Fibroblast of lung (primary cell): ENCODE results near the gene OR1D5. TPM values are rescaled to one million over a fixed set of nuclear protein-coding genes. Genes with fewer than 3 reads are reported as not detected.
A peak's percentile ranks its signal among the peaks of the same experiment; 100 is the strongest.

ENCODE experiments used
- DNase-seq, 2 donors: peaks; one replicate each; pipeline versions ENCODE4 v3.0.0 to v3.0.0-alpha.2; 2010; ENCODE audit warnings: low read depth in 2 of 2
- H2AFZ ChIP-seq: 2 replicates; pipeline ENCODE4 v1.5.1; 2012; ENCODE audit warnings: low read length, control low read depth, inconsistent platforms
- H3K27ac ChIP-seq: 2 replicates; pipeline ENCODE4 v1.5.1; 2011; ENCODE audit warnings: low read length, control low read depth; ENCODE audit not compliant: insufficient read depth
- H3K27me3 ChIP-seq: 2 replicates; pipeline ENCODE4 v1.5.1; 2011; ENCODE audit warnings: mild to moderate bottlenecking, low read length; ENCODE audit not compliant: control insufficient read depth, insufficient read depth
- H3K36me3 ChIP-seq: 2 replicates; pipeline ENCODE4 v1.5.1; 2011; ENCODE audit warnings: low read length; ENCODE audit not compliant: control insufficient read depth, insufficient read depth
- H3K4me1 ChIP-seq: 2 replicates; pipeline ENCODE4 v1.5.1; 2011; ENCODE audit warnings: low read length; ENCODE audit not compliant: control insufficient read depth, insufficient read depth; ENCODE audit errors: extremely low read depth
- H3K4me2 ChIP-seq: 2 replicates; pipeline ENCODE4 v1.5.1; 2011; ENCODE audit warnings: low read length, control low read depth; ENCODE audit not compliant: insufficient read depth; ENCODE audit errors: extremely low read depth
- H3K4me3 ChIP-seq, 4 experiments: fragments of 200-600 bp in 1 of 4; sonication (generic) in 1 of 4; replicated peaks in 1 of 4; 2 replicates each; pipeline ENCODE4 v1.5.1; 2011 to 2016; ENCODE audit warnings: low read length in 4 of 4, low read depth in 3 of 4, mild to moderate bottlenecking in 3 of 4, control low read depth in 2 of 4, inconsistent platforms in 1 of 4, mixed read lengths in 1 of 4; ENCODE audit not compliant: insufficient read depth in 1 of 4; ENCODE audit errors: control extremely low read depth in 1 of 4
- H3K79me2 ChIP-seq: 2 replicates; pipeline ENCODE4 v1.5.1; 2012; ENCODE audit warnings: mild to moderate bottlenecking, low read length, inconsistent platforms; ENCODE audit not compliant: control insufficient read depth, insufficient read depth
- H3K9ac ChIP-seq: 2 replicates; pipeline ENCODE4 v1.5.1; 2011; ENCODE audit warnings: mild to moderate bottlenecking, low read length, control low read depth; ENCODE audit not compliant: insufficient read depth
- H3K9me3 ChIP-seq: 2 replicates; pipeline ENCODE4 v1.5.1; 2012; ENCODE audit warnings: low read depth, low read length; ENCODE audit not compliant: control insufficient read depth, insufficient read depth
- H4K20me1 ChIP-seq: 2 replicates; pipeline ENCODE4 v1.5.1; 2011; ENCODE audit warnings: low read length; ENCODE audit not compliant: control insufficient read depth, insufficient read depth; ENCODE audit errors: extremely low read depth
- CTCF ChIP-seq, 2 donors: IDR thresholded peaks in 1 of 2; conservative IDR thresholded peaks in 1 of 2; 1 replicate in 1 of 2; 2 replicates in 1 of 2; pipeline ENCODE4 v1.5.1; 2011 to 2012; ENCODE audit warnings: low read length in 2 of 2, control low read depth in 1 of 2, inconsistent platforms in 1 of 2, low read depth in 1 of 2, mild to moderate bottlenecking in 1 of 2
- EZH2 ChIP-seq: IDR thresholded peaks from 2 replicates; pipeline ENCODE4 v1.5.1; 2012; ENCODE audit warnings: low read length, control low read depth, mild to moderate bottlenecking; ENCODE audit errors: missing control alignments
- polyA plus RNA-seq, 2 donors: library from polyadenylated mRNA; depleted of rRNA in 1 of 2; stranded (reverse) in 1 of 2; unstranded in 1 of 2; fragments of >200 nt; gene quantifications; 2 replicates each; pipeline ENCODE4 v1.2.1, GENCODE V29; 2011 to 2012; ENCODE audit warnings: missing spikeins in 1 of 2
- total RNA-seq: library from RNA; depleted of rRNA; stranded (reverse); fragments of >200 nt; gene quantifications from 2 replicates; pipeline ENCODE4 v1.2.1, GENCODE V29; 2014

The OR1D5 gene
- total and polyA plus RNA-seq, 2 donors (not counting 1 experiment from before 2014, with no cell fraction given) = not detected

- Histone ChIP-seq H4K20me1 (no peaks in the 10 kb centered on the region), H3K27ac (no peak overlapping the region), H3K79me2 (no peaks in the 10 kb centered on the region), H2AFZ (no peak overlapping the region), H3K4me2 (no peak overlapping the region), H3K9me3 (no peaks in the 10 kb centered on the region), H3K4me1 (no peaks in the 10 kb centered on the region), H3K27me3 (no peaks in the 10 kb centered on the region), H3K4me3 (no peak overlapping the region), H3K9ac (no peak overlapping the region), H3K36me3 (no peaks in the 10 kb centered on the region)
- TF ChIP-seq EZH2 (no peak), CTCF (conservative IDR thresholded peaks at IDR 0.05 in 1 of 2, IDR thresholded peaks at IDR 0.05 in 1 of 2; ENCODE audit: low read depth in 1 of 2, low read length in 2 of 2) (peak in 1 of 2 donors; percentile 26)
- DNase-seq = no peak
Observed at GRCh38 chr17:3043737-3044365, 19.6 kb downstream of the OR1D5 start.

- H2AFZ ChIP-seq = no peak overlapping the region
- H3K36me3 ChIP-seq = no peaks in the 10 kb centered on the region
- no peaks in the 10 kb centered on the region for H3K79me2 ChIP-seq
- no peaks in the 10 kb centered on the region for H3K4me1 ChIP-seq
- no peaks in the 10 kb centered on the region for H4K20me1 ChIP-seq
- no peak overlapping the region for H3K9ac ChIP-seq
- no peak for DNase-seq
- no peak for TF ChIP-seq EZH2
- no peak overlapping the region for H3K4me2 ChIP-seq
- H3K27ac ChIP-seq = no peak overlapping the region
- no peak overlapping the region for H3K4me3 ChIP-seq
- no peaks in the 10 kb centered on the region for H3K9me3 ChIP-seq
- no peaks in the 10 kb centered on the region for H3K27me3 ChIP-seq
Observed at GRCh38 chr17:3040882-3041281, 22.5 kb downstream of the OR1D5 start.

- Histone ChIP-seq H3K27me3 (no peaks in the 10 kb centered on the region), H3K79me2 (no peaks in the 10 kb centered on the region), H2AFZ (no peak overlapping the region), H3K4me1 (no peaks in the 10 kb centered on the region), H4K20me1 (no peaks in the 10 kb centered on the region), H3K27ac (no peak overlapping the region), H3K9ac (no peak overlapping the region), H3K4me3 (no peak overlapping the region), H3K36me3 (no peaks in the 10 kb centered on the region), H3K9me3 (no peaks in the 10 kb centered on the region), H3K4me2 (no peak overlapping the region)
- peak in 1 of 2 donors; percentile 61 for DNase-seq
- no peak for TF ChIP-seq CTCF (conservative IDR thresholded peaks at IDR 0.05 in 1 of 2, IDR thresholded peaks at IDR 0.05 in 1 of 2; ENCODE audit: low read depth in 1 of 2, low read length in 2 of 2)
- no peak for TF ChIP-seq EZH2
Observed at GRCh38 chr17:3039736-3040135, 23.7 kb downstream of the OR1D5 start.
